Vagina (tissue), 2 donors: ENCODE measurements around the gene ADGRB2. TPM values are rescaled to one million over a fixed set of nuclear protein-coding genes. Genes with fewer than 3 reads are reported as not detected.

Source experiments
- DNase-seq, 2 donors: peaks; one replicate each; pipeline ENCODE4 v3.0.0-alpha.2; 2017; ENCODE audit errors: extremely low spot score in 2 of 2
- H3K27ac ChIP-seq: fragments of 200-600 bp; sonication (generic); one replicate; pipeline ENCODE4 v1.5.1; 2019
- H3K27me3 ChIP-seq: fragments of 200-600 bp; sonication (generic); one replicate; pipeline ENCODE4 v1.5.1; 2019
- H3K36me3 ChIP-seq, 2 donors: fragments of 200-600 bp; sonication (generic); one replicate each; pipeline ENCODE4 v1.5.1; 2017 to 2019
- H3K4me1 ChIP-seq: fragments of 200-600 bp; sonication (generic); one replicate; pipeline ENCODE4 v1.5.1; 2019
- H3K4me3 ChIP-seq, 2 donors: fragments of 200-600 bp; sonication (generic); 1 replicate in 1 of 2; 2 replicates in 1 of 2; pipeline ENCODE4 v1.5.1; 2016 to 2019
- H3K9me3 ChIP-seq: fragments of 200-600 bp; sonication (generic); one replicate; pipeline ENCODE4 v1.5.1; 2019
- CTCF ChIP-seq, 3 experiments: fragments of 450-650 bp in 2 of 3; fragments of 200-600 bp in 1 of 3; sonication (generic) in 1 of 3; IDR thresholded peaks; one replicate each; pipeline ENCODE4 v1.5.1; 2017 to 2019; ENCODE audit warnings: antibody characterized with exemption in 3 of 3, mild to moderate bottlenecking in 2 of 3, moderate library complexity in 2 of 3
- POLR2A ChIP-seq, 2 donors: fragments of 450-650 bp; IDR thresholded peaks; one replicate each; pipeline ENCODE4 v1.6.1; 2017; ENCODE audit warnings: antibody characterized with exemption in 2 of 2, mild to moderate bottlenecking in 2 of 2, moderate library complexity in 2 of 2
- POLR2AphosphoS5 ChIP-seq, 2 donors: sonication (generic); formaldehyde crosslinking; IDR thresholded peaks; one replicate each; pipeline ENCODE4 v1.9.0; 2017; ENCODE audit warnings: antibody characterized with exemption in 2 of 2, mild to moderate bottlenecking in 2 of 2, low read depth in 1 of 2; ENCODE audit not compliant: insufficient read depth in 1 of 2
- intact Hi-C: fragments of 100-400 bp; cut with DNase I; formaldehyde crosslinking; loops from one replicate; pipeline ENCODE4 v1.15.1; 2023
- total RNA-seq: library from RNA; depleted of rRNA; stranded (reverse); fragments of >200 nt; gene quantifications from one replicate; pipeline ENCODE4 v1.2.3, GENCODE V29; 2016

ADGRB2 gene
- total RNA-seq, 1 donor from 2014 or later = 3.9 TPM

- no peak for TF ChIP-seq POLR2A (IDR thresholded peaks at IDR 0.05)
- TF ChIP-seq POLR2AphosphoS5 (IDR thresholded peaks at IDR 0.05; ENCODE audit: insufficient read depth in 1 of 2, low read depth in 1 of 2) = no peak
- TF ChIP-seq CTCF (IDR thresholded peaks at IDR 0.05) = no peak
- Histone ChIP-seq H3K36me3 (peaks cover 0 to 30% of the 10 kb centered on the region in 2 donors), H3K9me3 (no peaks in the 10 kb centered on the region), H3K27me3 (no peaks in the 10 kb centered on the region), H3K27ac (no peak overlapping the region), H3K4me3 (no peak overlapping the region), H3K4me1 (no peaks in the 10 kb centered on the region)
- DNase-seq = no peak
- intact Hi-C loops = no loop called here
Measured at GRCh38 chr1:31685795-31686194, 78.3 kb downstream of the ADGRB2 start.

GRCh38 chr1:31683997-31684396, 80.1 kb downstream of the ADGRB2 start:
- Histone ChIP-seq H3K9me3 (no peaks in the 10 kb centered on the region), H3K27me3 (no peaks in the 10 kb centered on the region), H3K27ac (no peak overlapping the region), H3K36me3 (peaks cover 0 to 40% of the 10 kb centered on the region in 2 donors), H3K4me3 (no peak overlapping the region), H3K4me1 (no peaks in the 10 kb centered on the region)
- no peak for DNase-seq
- intact Hi-C loops = no loop called here
- TF ChIP-seq POLR2AphosphoS5 (IDR thresholded peaks at IDR 0.05; ENCODE audit: insufficient read depth in 1 of 2, low read depth in 1 of 2) = no peak
- no peak for TF ChIP-seq POLR2A (IDR thresholded peaks at IDR 0.05)
- no peak for TF ChIP-seq CTCF (IDR thresholded peaks at IDR 0.05)

- no peak overlapping the region for H3K27ac ChIP-seq
- no peaks in the 10 kb centered on the region for H3K27me3 ChIP-seq
- H3K9me3 ChIP-seq = no peaks in the 10 kb centered on the region
- no peak overlapping the region for H3K4me3 ChIP-seq
- intact Hi-C loops = no loop called here
- TF ChIP-seq POLR2A (IDR thresholded peaks at IDR 0.05) (no peak), CTCF (IDR thresholded peaks at IDR 0.05) (no peak), POLR2AphosphoS5 (IDR thresholded peaks at IDR 0.05; ENCODE audit: insufficient read depth in 1 of 2, low read depth in 1 of 2) (no peak)
- no peak for DNase-seq
- peaks cover 0 to 48% of the 10 kb centered on the region in 2 donors for H3K36me3 ChIP-seq
- no peaks in the 10 kb centered on the region for H3K4me1 ChIP-seq
Measured at GRCh38 chr1:31681415-31681814, 82.7 kb downstream of the ADGRB2 start.

- no peaks in the 10 kb centered on the region for H3K9me3 ChIP-seq
- H3K4me3 ChIP-seq = no peak overlapping the region
- H3K4me1 ChIP-seq = no peaks in the 10 kb centered on the region
- no peaks in the 10 kb centered on the region for H3K27me3 ChIP-seq
- H3K36me3 ChIP-seq = peaks cover 0 to 39% of the 10 kb centered on the region in 2 donors
- no peak for DNase-seq
- no peak for TF ChIP-seq POLR2AphosphoS5 (IDR thresholded peaks at IDR 0.05; ENCODE audit: insufficient read depth in 1 of 2, low read depth in 1 of 2)
- no peak for TF ChIP-seq POLR2A (IDR thresholded peaks at IDR 0.05)
- no peak for TF ChIP-seq CTCF (IDR thresholded peaks at IDR 0.05)
- intact Hi-C loops = no loop called here
- no peak overlapping the region for H3K27ac ChIP-seq
Measured at GRCh38 chr1:31679676-31680230, 84.4 kb downstream of the ADGRB2 start.

- Histone ChIP-seq H3K4me1 (no peaks in the 10 kb centered on the region), H3K9me3 (no peaks in the 10 kb centered on the region), H3K4me3 (no peak overlapping the region), H3K27me3 (no peaks in the 10 kb centered on the region), H3K36me3 (peaks cover 0 to 39% of the 10 kb centered on the region in 2 donors), H3K27ac (no peak overlapping the region)
- TF ChIP-seq POLR2A (IDR thresholded peaks at IDR 0.05) = no peak
- TF ChIP-seq CTCF (IDR thresholded peaks at IDR 0.05) = no peak
- no peak for TF ChIP-seq POLR2AphosphoS5 (IDR thresholded peaks at IDR 0.05; ENCODE audit: insufficient read depth in 1 of 2, low read depth in 1 of 2)
- intact Hi-C loops = no loop called here
- no peak for DNase-seq
Measured at GRCh38 chr1:31679091-31679490, 85.0 kb downstream of the ADGRB2 start.
